ENCODE data around the gene SLC9A9.

Gene SLC9A9

DNA sequence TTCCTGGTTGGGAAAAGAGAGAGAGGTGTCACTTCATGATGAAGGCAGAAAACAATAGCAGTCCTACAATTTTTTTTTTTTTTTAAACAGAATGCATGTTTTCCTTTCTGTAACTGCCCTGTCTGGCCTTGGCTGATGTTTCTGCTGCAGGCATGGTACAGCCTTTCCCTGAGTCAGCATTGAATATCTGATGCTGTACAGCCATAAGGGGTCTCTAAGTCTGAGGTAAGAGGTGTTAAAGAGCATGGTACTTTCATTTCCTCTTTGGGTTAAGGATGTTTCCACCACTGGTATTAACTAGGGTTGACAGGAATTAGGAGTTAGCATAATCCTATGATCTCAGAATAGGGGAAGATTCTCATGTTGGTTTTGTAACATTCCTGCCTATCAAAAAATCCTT is 581.3 kb downstream of the SLC9A9 start:
- DNase-seq, result no peak

DNA sequence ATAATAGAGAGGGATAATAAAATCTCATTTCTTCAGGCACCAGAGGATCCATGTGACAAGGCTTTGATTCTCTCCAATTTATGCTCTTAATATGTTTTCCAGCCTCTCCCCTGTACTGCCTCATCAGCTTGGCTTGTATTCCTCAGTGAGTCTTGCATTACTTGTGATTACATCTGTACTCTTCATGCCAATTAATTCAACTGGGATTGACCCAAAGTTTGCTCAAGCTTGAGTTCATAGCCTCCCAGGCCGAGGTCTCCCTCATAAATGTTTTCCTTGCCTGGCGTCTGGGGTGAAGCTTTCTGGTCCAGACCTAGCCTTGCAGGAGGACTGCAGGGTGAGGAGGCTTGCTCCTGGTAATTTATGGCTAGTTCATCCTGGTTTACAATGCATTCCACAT is 581.8 kb downstream of the SLC9A9 start:
- DNase-seq, result no peak

DNA sequence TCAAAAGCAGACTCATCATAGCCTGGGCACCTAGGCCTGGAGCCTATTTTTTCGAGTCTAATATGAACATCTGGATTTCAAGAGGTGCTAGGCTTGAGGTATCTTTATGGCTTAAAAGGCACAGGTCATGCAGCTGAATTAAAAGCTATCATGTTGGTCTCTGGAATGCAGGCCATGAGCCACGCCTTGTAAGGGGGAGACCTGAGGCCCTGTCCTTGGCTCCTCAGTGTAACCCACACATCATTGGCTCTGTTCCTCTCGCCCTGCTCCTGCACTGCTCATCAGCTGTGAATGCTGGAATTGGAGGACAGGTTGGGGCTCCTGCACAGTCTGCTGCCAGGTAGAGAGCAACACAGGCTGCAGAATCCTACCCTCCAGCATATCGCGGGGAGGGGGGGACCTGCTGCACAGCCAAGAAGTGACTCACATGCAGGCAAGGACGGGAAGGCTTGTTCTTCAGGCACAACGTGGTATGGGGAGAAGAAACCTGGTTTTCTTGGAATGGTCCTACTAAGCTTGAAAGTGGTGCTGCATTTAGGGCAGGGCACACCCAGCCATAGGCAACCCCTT is 582.7 kb downstream of the SLC9A9 start:
- no peak for DNase-seq

DNA sequence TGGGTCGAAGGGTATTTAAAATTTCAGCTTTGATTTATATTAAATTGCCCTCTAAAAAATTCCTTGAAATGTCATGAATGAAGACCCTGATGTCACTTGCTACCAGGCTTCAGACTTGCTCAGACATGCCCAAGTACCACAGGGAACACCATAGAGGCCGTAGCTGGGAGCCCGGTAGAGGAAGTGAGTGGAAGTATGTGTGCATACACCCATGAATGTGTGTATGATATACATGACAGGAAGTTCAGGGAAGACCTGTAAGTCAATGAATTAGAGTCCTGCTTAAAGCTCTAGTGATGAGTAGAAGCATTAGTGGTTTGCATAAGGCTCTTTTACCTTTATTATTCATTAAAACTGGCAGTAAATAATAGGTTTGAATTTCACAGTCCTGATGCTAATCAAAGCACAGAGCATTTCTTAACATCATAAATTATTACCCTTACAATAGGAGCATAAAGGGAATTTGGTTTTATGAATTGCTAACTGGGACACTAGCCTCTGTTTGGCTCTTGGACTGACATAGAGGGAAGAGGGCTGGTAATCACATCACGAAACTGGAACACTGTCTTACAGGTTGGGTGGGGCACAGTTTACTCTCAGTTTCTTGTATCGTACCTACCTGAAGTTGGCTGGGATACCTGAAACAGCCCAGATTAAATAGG is 584.3 kb downstream of the SLC9A9 start:
- DNase-seq, result no peak

DNA sequence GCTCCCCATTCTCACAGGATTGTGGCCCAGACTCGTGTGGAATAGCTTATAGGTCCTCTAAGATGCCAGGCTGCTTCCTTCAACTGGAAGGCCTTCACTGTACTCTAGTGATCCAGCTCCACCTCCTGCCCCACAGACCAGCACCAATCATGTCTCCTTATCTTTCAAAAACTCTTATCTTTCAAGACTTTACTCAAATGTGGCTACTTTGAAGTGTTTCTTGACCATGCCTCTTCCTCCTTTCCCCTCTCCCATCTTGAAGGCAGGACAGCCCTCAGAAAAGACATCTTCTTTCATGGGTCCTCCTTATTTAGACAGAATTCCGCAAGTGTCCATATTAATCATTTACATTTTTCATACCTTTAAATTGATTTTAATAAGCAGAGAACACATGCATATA is 586.4 kb downstream of the SLC9A9 start:
- DNase-seq, result no peak

DNA sequence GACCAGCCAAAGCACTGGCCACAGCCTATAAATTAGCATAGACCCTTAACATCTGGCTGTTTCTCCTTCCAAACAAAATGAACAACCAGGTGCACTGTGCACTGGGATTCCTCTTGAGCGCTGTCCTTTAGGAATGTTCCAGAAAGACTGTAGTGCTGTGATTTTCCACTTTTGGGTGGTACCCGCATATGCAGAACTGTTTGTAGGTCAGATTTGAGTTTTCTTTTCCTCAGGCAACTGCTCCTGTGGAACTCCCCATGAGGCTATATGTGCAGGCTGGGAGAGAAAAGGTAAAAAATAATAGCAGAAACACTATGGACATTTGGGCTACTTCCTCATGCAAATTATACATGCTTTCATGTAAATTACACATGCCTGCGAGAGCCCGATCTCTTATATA is 589.6 kb downstream of the SLC9A9 start:
- no peak for DNase-seq

DNA sequence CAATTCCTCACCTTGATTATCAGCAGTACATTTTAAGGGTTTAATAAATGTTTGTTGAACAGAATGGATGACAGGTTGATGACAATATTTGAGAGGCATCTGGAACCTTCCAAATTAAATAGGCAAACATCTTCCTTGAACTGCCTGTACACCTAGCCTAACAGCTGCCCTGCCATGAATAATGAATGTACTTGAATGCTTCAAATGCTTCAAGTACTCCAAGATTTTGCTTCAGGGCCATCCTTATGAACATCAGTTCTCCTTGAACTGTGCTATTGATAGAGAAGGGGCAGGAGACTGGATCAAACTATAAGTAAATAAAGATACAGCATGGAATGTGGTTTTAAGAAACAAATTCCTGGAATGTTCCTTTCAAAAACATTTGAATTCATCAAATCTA is 591.9 kb downstream of the SLC9A9 start:
- DNase-seq, result no peak

DNA sequence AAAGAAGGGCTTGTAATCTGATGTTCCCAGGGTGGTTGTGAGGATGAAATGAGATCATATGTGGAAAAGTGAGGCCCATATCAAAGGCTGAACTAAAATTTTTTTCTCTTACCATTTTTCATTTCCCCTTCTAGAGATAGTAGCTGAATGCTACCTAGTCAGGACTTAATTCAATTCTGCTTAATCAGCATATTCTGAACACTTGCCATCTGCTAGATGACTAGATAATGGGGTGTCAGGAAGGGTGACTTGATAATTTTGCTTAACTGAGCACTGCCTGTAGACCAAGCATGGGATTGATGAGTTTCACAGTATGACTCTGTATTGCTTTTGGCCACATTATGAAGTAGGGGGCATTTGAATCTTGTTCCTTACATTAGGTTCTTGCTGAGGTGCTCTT is 592.5 kb downstream of the SLC9A9 start:
- no peak for DNase-seq

DNA sequence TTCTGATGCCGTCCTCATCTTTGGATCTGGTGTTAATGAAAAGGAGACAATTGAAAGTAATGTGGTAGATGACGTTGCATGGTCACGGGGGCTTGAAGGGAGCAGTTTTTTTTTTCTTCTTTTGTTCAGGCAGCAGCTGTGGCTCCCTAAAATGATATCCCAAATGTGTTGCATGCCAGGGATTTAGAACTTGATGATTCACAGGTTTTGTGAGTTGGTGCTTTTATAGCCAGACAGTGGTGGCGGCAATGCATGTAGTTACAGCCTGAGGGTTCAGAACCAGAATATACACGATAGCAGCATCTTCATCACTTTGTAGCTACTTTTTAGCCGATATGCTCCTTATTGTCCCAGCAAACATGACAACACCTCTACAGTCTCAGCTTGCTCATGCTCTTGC is 595.3 kb downstream of the SLC9A9 start:
- no peak for DNase-seq

DNA sequence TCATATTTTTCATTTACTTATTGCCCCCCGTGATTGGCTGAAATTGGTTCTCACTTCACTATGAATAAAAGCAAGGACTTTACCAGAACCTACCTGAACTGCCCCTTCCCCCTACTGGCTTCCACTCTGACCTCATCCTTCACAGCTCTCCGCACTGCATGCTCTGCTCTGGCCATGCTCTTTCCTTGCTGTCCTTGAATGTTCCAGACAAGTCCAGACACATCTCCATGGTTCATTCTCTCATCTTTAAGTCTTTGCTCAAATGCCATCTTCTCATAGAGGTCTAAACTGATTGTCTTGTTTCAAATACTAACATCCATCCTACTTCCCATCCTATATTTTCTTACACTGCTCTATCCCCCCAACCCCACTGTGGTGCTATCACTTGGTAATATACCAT is 599.3 kb downstream of the SLC9A9 start:
- DNase-seq, result no peak

DNA sequence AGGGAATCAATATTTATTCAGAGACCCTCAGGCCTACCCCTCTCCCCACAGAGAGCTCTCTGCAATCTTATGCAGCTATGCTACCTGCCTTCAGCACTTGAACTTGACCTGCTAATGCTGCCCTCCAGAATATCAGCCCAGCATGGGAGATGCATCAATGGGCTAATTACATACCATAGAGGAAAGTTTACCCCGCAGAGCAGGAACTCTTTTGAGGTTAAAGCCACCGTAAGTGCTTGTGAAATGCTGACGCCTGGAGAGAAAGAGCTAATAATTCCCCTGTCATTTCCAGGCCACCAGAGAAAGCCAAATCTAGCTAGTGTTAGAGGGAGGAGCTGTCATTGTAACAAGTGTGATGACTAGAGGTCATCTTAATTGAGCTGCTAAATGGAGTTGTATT is 601.2 kb downstream of the SLC9A9 start:
- no peak for DNase-seq

DNA sequence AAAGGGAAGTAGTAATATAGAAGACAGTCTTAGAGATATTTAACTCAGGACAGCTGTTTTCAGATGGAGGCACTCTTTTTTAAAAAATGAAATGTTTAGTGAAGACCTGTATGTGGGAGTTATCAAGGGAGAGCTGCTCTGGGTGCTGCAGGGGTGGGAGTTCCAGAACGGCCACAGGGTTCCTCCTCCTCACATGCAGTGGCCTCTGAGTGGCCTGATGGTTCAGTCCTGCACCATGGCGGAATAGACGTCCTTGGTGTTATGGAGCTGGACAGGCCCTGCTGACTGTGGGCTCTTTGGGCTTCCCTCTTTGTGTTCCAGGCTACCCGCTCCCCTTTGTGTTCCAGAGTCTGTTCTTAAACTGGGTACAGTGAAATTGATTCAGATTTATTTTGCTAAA is 602.6 kb downstream of the SLC9A9 start:
- no peak for DNase-seq

DNA sequence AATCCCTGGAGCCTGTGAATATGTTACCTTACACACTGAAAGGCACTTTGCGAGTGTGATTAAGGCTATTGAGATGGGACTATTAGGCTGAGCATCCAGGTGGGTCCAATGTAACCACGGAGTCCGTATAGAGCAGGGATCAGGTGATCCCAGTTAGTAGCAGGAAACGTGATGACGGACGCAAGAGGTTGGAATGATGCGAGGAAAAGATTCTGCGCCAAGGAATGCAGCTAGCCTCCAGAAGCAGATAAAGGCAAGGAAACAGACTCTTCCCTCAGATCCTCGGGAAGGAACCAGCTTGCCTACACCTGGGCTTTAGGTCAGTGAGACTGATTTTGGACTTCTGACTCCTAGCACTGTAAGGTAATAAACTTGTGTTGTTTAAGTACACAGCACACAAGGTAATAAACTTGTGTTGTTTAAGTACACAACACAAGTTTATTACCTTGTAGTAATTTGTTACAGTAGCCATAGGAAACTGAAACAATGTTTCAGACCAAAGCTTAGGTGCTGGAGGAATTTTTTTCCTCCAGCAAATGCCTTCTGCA is 603.7 kb downstream of the SLC9A9 start:
- DNase-seq, result no peak

DNA sequence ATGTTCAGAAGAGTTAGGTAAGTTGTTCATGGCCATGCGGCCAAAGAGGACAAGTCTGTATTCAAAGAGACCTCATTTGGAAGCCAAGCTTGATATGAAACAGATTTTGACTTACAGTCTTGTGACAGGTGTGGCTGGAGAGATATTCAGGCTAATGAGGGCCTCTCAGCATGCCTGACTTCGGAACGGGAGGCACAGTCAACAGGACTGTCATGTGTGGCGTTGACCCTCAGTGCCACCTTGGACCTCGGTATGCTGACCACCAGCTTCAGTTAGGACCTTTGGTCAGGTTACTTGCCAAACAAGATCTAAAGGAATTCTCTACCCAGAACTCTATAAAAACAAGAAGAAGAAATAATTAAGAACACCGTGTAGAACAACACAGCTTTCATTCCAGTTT is 604.6 kb downstream of the SLC9A9 start:
- no peak for DNase-seq

DNA sequence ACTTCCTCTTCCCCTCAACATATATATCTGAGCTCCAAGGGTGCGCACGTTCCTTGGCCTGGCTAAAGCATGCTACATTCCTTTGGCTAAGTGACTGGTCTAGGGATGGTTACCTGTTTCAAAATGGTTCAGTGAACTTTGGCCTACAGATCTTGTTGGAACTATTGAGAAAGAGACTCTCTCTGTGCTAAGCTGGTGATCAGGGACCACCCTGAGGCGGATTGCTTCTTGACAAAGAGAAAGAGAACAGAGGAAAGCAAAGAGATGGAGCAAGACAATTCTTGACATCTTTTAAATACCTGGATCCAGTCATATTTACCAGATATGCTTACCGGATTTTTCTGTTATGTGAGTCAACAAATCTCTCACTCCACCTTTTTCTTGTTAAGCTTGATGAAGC is 605.6 kb downstream of the SLC9A9 start:
- DNase-seq, result no peak

DNA sequence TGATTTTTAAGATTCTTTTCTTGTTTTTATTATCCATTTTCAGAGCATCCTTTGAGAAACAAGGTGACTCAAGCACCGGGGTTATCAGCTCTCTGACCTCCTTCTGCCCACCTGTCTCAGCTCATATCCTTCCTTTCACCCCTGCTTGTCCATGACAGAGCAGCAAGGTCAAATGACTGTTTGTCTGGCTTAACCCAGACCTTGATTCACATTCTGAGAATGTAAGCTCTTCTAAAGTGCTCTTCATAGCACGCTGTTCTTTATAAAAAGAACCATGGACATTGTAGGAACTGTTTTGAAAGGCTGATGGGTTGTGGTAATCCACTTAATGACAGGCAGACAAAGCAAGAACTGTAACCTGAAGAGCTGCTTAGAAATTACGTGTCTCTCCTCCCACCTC is 606.2 kb downstream of the SLC9A9 start:
- no peak for DNase-seq

DNA sequence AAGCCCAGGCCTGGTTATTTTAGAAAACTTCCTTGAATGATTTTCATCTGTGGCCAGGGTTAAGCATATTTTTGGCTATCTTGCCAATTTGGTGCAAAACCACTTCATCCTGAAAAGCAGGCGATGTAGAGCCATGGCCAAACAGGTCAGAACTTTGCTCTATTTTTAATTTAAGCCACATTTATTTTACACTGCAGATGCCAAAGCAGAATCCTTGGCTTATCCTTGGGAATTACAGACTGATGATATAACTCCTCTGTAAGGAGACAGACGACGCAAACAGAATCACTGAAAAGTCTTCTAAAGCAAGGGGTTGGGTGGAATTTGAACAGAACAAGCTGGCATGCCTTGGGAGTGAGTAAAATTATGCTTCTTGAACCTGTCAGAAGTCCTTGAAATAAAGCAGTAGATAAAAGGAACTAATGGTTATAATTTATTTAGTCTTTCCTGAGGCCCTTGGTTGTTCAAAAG is 606.8 kb downstream of the SLC9A9 start:
- no peak for DNase-seq

DNA sequence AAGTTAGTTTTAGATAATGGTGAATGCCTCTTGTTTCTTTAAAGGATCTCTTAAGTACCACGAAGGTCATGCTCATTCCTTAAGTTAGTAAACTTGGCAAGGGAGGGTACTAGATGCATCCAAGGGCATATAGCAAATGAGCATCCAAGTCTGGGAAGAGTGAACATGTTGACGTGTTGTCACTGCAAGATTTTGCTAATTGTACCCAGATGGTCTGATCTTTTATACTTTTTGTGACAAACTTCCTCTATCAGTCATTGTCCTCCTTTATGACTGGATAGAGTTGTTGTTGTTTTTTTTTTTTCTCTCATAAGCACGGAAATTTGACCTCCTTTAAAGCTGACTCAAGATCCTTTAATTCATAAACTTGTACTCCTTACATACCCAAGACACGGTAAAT is 607.4 kb downstream of the SLC9A9 start:
- no peak for DNase-seq

DNA sequence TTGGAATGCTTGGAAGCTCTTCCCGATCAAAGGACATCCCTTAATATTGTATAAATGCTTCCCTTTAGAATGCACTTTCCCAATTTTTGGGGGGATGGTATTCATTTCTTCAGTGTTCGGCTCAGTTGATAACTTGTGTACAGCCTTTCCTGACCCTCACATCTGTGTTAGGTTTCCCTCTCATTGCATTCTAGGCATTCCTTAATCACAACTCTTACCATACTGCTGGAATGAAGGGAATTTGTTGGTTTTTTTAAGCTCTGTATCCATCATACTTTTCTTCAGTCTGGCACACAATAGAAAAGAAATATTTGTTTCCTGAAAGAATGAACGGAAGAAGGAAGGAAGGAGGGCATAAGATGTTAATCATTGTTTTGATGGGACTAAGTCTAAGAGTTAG is 609.2 kb downstream of the SLC9A9 start:
- DNase-seq, result no peak

DNA sequence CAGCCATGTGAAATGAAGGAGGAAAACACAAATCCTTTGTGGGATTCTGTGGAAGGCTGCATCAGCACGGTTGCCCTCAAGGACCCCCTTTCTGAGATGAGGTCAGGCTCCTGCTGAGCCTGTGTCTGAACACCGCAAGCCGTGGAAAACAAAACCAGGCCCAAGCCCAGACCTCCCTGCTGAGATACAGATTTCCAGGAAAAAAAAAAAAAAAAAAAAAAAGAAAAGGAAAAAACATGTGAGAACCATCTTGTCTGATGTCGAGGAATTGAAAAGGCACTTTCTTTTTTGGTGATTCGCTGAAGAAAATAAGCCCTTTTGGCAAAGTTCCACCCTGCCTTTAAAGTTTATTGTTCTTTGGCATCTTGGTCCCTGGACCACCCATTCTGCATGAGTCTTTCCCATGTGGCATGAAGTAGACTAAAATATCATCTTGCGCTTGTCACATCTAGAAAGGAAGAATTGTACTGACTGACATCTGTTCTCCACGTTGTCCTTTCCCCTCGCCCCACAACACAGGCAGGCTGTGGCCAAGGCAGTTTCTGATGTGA is 611.1 kb downstream of the SLC9A9 start:
- no peak for DNase-seq

DNA sequence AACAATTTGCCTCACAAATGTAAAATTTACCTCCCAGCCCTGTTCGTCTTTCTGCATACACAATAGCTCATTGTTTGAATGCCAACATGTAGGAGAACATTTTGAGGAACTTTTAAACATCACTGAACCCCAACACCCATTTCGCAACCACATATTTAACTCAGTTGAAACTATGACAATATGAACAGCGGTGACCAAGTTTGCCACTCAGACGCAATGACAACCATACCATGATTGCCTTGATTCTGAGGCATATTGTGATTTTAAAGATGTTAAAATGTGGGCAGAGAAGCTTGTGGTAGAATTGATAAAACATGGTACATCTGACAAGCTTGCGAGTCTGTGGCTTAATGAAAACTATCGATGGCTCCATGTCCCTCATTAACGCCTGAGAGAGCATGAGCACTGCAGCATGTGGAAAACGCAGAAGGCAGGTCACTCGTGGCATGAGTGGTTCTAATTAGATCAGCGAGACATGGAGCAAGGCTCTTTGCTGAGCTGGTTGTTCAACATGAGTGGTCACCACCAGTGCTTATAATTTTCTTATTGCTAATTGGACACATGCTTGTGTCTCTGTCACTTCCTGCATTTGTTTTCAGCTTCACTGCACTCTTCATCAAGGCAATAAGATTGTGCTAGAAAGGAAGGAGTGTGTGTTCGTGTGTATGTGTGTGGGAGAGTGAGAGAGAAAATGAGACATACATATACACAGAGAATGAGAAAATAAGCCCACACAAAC is 611.9 kb downstream of the SLC9A9 start:
- no peak for DNase-seq

DNA sequence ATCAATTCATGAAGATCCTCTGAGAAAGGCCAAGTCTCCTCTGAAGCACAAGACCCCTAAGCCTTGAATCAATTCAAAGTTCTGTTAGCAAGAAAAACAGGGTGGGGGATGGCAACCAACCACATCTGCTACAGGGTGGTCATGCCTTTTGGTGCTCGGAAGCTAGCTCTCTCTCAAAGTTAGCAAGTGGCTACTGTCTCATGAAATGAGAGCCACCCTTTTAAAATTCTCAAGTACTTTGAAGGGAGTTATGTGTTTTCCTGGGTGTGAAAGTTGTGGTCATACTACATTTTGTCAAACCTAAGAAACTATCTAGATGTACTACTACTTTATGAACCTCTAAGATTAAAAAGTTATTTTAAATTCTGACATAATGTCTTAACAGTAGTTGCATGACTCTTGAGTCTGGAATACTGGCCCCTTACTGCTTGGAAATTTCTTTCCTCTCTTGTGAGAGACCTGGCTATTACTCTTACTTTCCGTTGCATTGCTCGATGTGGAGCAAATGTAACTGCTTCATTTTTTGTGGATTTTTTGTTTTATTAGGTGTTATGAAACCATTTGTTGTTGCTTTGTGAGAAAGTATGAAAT is 612.6 kb downstream of the SLC9A9 start:
- DNase-seq, result no peak

DNA sequence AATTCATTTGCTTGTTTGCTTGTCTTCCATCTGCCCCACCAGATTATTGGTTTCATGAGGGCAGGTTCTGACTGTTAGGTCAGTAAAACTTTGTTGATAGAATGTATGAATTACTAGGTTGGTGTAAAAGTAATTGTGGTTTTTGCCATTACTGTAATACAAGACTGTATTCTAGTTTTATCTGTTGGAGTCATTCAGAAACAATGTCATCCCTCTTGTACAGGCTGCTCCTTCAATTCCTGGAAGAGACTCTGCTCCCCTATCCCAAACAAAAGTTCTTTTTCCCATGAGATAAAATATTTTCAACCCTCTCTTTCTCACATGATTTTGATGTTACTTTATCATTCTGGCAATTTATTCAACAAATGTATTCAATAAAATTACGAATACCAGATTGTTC is 613.7 kb downstream of the SLC9A9 start:
- DNase-seq, result no peak

DNA sequence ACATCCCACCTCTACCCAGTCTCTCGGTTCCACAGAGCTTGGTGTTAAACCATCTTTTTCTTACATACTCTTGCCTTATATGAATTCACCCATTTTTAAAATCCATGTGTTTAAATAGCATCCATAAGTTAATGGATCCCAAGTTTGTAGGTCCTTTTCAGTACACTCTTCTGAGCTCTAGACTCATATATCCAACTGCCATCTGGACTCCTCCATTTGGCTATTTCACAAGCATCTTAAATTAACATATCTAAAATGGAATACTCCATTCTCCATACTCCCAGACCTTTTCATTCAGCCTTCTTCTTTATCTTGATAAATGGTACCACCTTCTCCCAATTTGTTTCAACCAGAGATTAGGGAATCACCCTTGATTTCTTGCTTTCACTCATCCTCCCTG is 615.3 kb downstream of the SLC9A9 start:
- DNase-seq, result no peak
